Measurements from ENCODE around the gene ENOX1.

DNA sequence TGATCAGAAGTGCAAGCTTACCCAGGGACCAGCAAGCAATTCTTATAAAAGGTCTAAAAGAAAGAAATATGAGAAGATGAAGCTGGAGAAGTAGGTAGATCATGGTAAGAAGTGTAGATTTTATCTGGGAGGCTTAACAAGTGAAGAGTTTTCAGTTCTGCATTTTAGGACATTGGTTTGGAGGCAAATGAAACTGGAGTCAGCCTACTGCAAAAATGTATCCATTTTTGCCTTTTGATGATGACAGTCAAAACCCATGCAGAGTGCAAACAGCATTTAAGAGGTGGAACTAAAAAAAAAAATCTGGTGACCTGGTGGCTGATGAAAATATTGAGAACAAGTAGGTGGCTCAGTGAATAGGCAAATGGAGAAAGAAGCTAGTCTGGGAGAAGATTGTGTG lies 546.5 kb downstream of the ENOX1 start:
- TF ChIP-seq, protein P1, sequence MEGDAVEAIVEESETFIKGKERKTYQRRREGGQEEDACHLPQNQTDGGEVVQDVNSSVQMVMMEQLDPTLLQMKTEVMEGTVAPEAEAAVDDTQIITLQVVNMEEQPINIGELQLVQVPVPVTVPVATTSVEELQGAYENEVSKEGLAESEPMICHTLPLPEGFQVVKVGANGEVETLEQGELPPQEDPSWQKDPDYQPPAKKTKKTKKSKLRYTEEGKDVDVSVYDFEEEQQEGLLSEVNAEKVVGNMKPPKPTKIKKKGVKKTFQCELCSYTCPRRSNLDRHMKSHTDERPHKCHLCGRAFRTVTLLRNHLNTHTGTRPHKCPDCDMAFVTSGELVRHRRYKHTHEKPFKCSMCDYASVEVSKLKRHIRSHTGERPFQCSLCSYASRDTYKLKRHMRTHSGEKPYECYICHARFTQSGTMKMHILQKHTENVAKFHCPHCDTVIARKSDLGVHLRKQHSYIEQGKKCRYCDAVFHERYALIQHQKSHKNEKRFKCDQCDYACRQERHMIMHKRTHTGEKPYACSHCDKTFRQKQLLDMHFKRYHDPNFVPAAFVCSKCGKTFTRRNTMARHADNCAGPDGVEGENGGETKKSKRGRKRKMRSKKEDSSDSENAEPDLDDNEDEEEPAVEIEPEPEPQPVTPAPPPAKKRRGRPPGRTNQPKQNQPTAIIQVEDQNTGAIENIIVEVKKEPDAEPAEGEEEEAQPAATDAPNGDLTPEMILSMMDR (IDR thresholded peaks at IDR 0.05) = no peak
- TF ChIP-seq ZFX (IDR thresholded peaks at IDR 0.05; ENCODE audit: borderline replicate concordance) = no peak
